NCI-H1092 (cell line): Measurements from ENCODE around the gene EPHB2.

ENCODE experiments used
- DNase-seq: peaks from one replicate; lab custom pipeline; 2025; lab: John Stamatoyannopoulos, UW

Gene EPHB2

DNA sequence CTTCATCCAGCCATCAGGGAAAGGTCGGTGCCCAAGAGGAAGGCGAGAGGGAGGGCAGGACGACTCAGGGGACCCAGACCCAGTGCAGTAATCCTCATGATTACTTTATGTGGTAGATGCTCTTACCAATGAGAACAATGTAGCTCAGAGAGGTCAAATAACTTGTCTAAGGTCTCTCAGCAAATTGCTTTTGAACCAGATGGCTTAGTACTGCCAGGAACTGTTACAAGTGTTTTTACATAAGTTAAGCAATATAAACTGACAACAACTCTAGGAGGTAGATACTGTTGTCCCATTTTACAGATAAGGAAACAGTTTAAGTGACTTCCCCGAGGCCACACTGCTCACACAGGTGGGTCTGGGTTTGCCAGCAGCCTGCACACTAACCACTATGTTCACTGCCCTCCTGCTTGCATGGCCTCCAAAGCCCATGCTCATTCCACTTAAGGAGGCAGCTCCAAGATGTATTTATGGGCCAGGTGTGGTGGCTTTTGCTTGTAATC, 150.3 kb downstream of the EPHB2 start:
- no peak for DNase-seq

DNA sequence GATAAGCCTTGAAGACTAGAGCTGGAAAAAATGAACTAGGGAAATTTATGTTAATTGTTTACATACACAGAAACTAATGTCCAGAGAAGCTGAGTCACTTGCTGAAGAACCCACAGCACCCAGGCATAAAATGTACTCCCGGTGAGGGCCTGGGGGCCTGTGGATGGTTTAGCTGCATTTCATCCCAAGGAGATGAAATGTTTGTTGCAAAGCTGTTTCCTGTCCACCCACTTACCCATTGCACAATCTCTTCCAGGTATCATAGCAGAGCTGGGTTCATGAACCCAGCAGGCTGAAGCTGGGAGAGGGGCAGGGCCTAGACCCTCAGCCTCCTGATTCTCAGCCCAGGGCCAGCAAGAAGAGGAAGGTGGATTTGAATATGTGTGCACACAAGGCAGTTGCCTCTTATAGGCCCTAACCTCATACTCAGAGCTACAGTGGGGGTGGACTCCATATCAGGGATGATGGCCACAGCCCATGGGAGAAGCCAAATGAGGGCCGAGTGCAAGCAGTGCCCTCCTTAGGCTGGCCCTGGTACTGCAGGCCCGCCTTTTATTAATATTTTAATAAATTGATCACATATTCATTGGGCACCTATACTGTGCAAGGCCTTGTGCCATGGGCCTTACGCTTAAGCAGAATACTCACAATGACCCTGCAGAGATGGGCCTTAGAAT, 151.3 kb downstream of the EPHB2 start:
- DNase-seq = peak; percentile 29

DNA sequence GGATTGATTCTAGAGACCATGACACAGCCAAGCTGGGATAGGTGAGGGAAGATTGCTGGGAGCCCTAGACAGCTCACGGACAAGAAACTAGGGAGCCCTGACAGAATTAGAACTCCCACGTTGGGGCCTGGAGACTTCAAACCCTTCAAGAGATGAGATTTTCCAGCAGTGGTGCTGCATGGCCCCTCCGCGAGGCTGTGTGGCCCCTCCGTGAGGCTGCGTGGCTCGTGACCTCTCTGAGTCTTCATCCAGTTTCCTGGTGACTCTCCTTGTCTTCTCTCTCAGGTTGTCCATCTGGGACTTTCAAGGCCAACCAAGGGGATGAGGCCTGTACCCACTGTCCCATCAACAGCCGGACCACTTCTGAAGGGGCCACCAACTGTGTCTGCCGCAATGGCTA, 152.1 kb downstream of the EPHB2 start:
- DNase-seq = no peak

DNA sequence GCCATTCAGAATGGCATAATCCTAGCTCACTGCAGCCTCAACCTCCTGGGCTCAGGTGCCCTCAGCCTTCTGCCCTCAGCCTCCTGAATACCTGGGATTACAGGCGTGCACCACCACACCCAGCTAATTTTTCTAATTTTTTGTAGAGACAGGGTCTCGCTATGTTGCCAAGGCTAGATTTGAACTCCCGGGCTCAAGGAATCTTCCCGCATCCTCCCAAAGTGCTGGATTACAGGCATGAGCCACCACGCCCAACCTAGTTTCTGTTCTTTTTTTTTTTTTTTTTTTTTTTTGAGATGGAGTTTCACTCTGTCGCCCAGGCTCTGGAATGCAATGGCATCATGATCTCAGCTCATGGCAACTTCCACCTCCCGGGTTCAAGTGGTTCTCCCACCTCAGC, 153.1 kb downstream of the EPHB2 start:
- DNase-seq = no peak

DNA sequence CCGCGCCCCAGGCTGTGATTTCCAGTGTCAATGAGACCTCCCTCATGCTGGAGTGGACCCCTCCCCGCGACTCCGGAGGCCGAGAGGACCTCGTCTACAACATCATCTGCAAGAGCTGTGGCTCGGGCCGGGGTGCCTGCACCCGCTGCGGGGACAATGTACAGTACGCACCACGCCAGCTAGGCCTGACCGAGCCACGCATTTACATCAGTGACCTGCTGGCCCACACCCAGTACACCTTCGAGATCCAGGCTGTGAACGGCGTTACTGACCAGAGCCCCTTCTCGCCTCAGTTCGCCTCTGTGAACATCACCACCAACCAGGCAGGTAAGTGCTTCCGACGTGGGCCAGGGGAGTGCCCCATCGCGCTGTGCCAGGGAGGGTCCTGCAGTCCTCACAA, 154.2 kb downstream of the EPHB2 start:
- no peak for DNase-seq

DNA sequence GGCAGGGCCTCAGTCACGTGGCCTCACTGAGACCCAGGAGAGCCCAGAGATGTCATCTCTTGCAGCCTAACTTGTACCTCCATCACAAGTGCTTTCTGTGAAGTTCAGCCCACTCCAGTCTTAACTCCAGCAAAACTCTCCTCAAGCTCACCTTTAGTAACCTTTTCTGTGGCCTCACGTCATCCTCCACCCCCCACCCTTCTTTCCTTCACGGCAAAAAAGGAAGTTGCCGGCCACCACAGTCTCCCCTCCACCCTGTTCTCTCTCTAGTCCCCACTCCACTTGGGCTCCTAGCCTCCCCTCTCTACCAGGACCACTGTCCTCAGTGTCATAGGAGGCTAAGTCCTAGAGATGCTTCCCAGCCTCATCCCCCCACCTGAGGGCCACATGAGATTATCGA, 155.1 kb downstream of the EPHB2 start:
- no peak for DNase-seq

DNA sequence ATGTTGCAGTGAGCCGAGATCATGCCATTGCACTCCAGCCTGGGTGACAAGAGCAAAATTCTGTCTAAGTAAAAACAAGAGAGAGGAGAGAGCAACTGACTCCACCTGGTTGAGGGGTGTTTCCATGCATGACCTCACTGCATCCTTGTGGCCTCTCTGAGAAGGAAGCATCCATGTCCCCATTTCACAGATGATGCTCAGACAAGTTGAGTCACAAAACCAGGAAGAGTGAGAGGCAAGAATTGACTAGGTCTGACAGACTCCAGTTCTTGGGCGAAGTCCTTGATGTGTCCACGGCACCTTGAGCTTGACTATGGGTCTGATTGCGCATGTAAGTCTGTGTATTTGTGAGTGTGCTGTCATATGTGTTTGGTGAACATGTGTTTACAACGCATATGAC, 156.2 kb downstream of the EPHB2 start:
- no peak for DNase-seq

DNA sequence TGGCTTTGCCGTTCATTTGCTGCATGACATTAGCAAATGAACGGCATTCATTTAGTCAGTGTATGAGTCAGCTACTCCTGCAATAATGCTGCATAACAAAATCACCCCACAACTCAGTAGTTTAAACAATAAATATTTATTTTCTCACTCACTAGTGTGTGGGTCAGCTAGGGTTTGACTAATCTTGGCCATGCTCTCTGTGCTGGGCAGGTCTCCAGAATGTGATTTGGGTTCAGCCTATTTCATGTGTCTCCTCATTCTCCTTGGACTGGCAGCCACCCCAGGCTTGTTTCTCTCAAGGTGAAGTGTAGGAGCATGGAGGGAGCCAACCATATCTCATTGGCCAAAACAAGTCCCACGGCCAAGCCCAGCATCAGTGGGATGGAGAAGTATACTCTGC, 157.7 kb downstream of the EPHB2 start:
- DNase-seq = no peak

DNA sequence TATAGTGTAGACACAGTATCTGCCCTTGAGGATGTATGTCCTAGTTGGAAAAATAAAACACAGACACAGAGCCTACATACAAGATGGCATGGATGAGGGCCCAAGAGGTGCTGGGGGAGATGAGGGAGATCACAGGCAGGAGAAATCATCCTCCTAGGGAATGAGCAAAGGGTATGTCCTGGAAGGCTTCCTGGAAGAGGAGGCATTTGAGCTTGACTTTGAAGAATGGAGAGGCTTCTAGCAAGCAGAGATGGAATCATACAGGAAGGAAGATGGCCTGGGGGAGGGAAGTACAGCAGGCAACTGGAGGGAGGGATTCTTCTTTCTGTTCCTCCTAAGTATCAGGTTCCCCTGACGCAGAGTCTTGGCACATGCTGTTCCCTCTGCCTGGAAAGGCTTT, 158.7 kb downstream of the EPHB2 start:
- DNase-seq = no peak

DNA sequence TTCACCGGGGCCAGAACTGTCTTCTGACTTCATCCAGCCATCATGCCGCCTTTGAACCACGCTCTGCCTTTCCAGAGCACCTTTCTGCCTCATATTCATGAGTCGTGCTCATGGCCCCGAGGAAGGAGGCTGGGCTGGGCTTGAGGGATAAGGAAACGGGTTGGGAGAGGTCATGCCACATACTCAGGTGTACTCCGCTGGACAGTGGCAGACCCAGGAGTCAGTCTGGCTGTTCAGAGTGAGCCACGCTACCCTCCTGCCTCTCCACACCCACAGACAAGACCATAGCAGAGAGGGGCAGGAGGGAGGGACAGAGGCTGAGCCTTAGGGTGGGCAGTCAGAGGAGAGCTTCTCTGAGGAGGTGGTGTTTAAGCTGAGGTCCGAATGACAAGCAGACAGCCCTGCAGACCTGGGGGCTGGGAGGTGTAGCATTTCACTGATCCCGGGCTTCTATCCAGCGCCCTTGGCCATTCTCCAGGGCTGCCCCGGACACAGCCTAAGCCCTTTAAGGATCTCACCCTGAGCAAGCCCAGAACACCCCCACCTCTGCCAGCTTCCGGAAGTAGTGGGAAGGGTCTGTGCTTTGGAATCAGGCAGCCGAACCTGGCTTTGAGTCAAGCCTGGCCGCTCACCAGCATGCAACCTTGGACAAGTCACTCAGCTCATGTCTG, 159.7 kb downstream of the EPHB2 start:
- DNase-seq = peak; percentile 90

DNA sequence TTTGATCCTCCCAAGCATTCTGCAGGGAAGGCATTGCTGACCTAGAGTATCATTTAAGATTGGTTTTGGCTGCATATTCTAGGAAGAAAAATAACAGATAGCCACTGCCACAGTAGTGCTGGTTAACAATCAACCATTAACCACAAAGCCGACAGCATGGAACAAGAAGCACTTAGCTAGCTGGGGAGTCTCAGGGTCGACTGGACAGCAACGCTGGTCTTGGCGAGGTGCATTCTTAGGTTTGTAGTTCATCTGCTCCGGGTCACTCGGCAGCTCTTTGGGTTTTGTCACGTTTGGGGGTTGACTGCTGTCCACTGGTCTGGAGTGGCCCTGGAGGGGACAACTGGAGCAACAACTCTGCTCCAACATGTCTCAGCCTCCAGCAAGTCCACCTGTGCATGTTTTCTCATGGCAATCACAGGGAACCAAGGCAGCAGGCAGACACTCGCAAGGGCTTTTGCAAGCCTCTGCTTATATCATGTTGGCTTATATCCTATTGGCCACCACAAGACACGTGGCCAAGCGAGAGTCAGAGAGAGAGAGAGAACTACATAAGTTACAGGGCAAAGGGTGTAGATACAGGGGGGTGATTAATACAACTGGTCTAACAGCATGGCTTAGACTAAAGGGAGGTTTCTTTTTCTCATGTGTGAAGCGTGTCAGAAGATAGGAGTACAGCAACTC, 162.5 kb downstream of the EPHB2 start:
- no peak for DNase-seq

DNA sequence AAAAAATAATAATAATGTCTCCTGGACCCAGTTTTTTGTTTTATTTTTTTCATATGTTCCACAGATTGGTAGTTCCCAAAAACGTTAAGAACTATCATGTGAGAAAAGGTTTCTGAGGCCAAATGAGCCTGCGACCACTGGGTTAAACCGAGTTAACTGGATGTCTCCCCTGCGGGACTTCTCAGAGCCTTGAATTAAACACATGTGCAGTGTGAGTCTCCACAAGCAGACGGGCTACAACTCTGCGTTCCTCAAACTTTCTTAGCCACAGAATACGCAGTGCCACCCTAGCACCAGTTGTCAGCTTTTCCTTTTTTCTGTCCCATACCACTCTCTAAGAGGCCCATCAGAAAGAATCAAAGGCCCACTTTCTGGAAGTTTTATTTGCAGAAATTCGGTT, 164.1 kb downstream of the EPHB2 start:
- no peak for DNase-seq

DNA sequence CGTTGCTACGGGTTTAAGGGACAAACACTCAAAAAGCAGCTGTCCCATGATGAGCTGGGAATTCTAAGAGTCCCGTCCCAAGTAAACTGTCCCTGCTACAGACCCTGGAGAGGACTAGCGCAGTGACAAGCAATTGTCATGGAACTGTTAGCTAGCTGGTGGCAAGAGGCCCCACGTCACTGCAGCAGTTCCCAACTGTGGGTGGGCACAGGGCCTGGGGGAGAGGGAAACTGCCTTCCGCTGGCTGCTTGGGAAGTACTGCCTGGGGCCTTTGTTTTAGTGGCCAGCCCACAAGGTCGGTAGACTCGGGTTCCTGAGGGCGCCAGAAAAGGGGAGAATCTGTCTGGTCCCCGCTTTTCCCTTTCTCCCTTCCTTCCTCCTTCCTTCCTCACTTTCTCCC, 164.6 kb downstream of the EPHB2 start:
- DNase-seq = no peak

DNA sequence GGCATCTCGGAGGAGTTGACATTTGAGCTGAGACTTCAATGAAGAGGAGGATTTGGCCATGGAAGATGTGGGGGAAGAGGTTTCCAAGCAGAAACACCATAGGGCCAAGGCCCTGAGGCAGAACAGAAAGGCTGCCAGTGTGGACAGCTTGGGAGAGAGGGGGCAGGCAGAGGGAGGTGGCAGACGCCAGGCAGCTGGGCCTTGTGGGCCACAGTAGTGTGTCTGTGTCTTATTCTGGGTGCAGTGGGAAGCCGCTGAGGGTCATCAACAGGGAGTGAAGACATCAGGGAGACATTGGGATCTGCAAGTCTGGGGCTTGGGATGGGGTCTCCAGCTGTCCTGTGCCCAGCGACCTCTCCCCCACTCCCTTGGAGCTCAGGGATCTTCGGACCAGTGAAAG, 165.2 kb downstream of the EPHB2 start:
- no peak for DNase-seq

DNA sequence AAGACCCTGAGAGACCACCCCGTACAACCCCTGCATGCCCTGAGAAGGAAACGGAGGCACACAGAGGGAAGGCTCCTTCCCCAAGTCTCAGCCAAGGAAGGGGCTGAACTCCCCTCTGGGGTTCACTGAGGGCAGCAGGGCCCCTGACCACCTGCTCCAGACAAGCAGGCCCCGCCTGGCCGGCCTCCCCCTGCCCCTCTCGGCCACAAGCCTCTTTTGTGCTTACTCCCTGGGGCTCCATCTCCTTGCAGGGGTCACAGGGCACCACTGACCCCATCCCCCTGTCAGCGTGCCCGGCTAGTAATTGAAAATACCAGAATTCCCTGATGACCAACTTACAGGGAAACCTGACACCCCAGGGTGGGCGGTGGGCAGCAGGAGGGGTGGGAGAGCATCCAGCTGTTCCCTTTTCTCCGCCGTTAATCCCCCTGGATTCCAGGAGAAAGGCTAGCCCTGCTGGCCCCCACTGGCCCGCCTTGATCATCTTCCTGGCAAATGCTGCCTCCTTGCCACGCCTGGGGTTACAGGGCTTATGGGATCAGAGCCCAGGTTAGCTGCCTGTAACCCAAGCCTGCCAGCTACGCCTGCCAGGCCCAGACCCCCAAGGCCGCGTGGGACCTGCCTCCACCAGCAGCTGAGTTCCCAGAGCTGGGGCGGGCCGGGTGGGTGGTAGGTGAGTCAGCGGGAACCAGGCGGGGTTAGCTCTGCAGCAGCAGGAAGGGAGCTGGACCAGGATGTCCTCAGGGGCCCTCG, 165.9 kb downstream of the EPHB2 start:
- DNase-seq = no peak

DNA sequence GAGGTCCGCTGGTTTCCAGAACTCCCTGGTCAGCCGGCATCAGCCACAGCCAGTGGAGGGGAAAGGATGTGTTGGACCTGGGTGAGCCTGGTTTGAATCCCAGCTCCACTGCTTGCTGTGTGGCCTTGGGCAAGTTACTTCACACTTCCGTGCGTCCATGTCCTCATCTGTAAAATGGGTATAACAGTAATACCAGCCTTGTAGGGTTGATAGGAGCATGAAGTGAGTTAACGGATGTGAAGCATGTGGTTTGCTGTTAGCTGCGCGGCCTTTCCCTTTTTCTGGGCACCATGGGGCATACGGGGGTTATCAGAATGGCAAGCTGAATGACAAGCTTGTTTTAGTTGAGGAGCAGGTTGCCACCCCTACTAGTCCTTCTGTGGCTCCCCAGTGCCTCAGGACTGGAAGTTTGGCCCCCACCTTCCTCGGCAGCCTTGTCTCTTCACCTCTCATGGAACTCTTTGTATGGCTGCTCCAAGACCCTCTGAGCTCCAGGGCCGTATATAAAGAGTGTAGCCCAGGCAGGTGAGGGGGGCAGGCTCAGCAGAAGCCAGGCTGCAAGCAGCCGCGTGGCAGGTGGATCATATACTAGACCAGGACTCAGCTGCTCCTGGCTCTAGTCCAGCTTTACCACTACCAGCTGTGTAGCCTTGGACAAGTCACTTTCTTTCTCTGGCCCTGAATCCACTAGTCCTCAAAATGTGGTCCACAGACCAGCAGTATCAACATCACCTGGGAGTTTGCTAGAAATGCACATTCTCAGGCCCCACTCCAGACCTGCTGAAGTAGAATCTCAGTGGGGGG, 166.7 kb downstream of the EPHB2 start:
- DNase-seq = no peak

DNA sequence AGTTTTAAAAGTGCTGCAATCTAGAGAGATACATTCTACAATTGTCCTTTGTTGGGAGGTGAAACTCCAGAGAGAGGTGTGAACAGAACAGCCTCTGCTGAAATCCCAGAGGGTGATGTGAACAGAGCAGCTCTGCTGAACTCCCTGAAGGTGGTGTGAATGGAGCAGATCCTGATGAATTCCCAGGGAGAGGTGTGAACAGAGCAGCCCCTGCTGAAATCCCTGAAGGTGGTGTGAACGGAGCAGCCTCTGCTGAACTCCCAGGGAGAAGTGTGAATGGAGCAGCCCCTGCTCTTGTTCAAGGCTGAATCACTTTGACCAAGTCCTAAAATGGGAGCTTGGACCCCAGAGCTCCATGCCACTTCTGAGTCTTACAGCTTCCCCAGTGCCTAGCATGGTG, 167.3 kb downstream of the EPHB2 start:
- DNase-seq = no peak

DNA sequence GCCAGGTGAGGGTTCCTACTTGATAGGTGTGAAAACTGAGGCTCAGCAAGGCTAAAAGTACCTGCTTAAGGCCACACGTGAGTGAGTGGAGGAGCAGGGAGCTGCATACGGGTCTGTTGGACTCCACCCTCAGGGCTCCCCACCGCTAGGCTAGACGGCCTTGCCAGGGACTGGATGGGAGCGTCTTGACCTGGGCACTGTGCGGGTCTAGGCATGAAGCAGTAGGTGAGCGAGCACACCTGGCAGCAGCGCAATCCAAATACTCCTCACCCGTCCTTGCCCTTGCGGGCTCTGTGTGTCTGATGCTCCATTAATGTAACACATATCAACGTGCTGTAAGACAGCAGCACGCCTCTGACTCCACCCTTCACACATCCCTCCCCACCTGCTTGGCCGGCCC, 168.0 kb downstream of the EPHB2 start:
- DNase-seq = no peak

DNA sequence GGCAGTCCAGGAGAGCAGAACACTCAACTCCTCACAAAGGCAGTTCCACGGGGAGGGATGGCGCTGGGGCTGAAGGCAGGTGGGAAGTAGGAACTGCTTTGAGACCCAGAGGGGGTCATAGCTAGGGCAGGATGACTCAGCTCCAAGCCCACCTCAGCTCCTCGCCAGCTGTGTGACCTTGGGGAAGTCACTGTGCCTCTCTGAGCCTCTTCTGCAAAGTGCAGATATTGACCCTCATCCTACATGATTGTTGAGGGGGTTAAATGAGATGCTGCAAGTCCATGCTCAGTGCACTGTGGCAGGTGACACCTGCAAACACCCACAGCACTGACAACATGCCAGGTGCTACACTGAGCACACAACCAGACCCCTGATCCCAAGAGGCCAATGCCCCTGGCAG, 168.8 kb downstream of the EPHB2 start:
- DNase-seq = no peak

DNA sequence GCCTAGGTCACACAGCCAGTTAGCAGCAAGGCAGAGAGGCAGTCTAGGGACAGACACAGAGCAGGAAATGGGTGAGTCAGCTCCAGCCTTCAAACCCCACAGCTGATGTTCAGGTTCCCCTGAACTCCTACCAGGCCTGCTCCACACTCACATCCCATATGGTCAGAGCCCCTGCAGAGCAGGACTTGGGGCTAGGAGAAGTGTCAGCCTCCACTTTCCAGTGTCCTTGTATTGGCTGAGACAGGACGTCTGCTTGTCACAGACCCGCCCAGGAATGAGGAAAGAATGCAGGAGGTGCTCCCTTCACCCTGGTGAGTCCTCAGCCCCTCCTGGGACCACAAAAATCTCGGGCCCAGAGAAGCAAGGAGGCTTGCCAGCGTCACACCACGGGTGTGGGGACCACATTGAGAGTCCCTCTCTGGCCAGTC, 169.5 kb downstream of the EPHB2 start:
- DNase-seq = no peak

DNA sequence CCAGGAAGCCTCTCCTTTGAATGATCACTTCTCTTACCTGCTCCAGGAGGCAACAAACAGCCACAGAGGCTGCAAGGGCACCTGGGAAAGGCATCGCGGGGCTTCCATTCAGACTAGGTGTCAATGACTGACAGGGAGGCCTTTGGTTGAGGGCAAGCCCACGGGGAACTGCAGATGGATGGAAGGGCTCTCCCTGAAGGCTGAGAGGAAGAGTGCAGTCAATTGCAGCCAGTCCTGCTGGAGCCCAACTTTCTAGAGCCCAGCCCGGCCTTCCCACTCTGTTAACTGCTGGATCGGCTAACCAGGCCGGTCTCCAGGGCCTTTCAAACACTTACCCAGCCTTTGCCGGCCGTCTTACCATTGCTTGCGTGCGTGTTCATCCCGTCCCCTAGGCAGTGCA, 172.8 kb downstream of the EPHB2 start:
- DNase-seq = no peak
